Testis (tissue), 3 donors: ENCODE results near the gene GATA6. TPM values are rescaled to one million over a fixed set of nuclear protein-coding genes. Genes with fewer than 3 reads are reported as not detected.

Experiments
- DNase-seq: peaks from one replicate; pipeline ENCODE4 v3.0.0-alpha.2; 2019
- H3K27ac ChIP-seq, 2 donors: fragments of 200-600 bp; sonication (generic); one replicate each; pipeline ENCODE4 v1.5.1; 2019
- H3K27me3 ChIP-seq: fragments of 200-600 bp; sonication (generic); one replicate; pipeline ENCODE4 v1.5.1; 2019
- H3K36me3 ChIP-seq: fragments of 200-600 bp; sonication (generic); one replicate; pipeline ENCODE4 v1.5.1; 2017; ENCODE audit warnings: low read depth; ENCODE audit errors: missing control alignments
- H3K4me1 ChIP-seq: fragments of 200-600 bp; sonication (generic); one replicate; pipeline ENCODE4 v1.5.1; 2019
- H3K4me3 ChIP-seq, 2 donors: fragments of 200-600 bp; sonication (generic); one replicate each; pipeline ENCODE4 v1.5.1; 2017 to 2019
- H3K9me3 ChIP-seq: fragments of 200-600 bp; sonication (generic); one replicate; pipeline ENCODE4 v1.5.1; 2017
- POLR2A ChIP-seq: fragments of 450-650 bp; IDR thresholded peaks from one replicate; pipeline ENCODE4 v1.6.1; 2017; ENCODE audit warnings: antibody characterized with exemption, mild to moderate bottlenecking, moderate library complexity
- WGBS, 2 donors: methylation state at CpG; one replicate each; pipeline ENCODE4 v1.1.5; 2018; 5-methylcytosine and 5-hydroxymethylcytosine counted together
- intact Hi-C: fragments of 100-400 bp; cut with DNase I; formaldehyde crosslinking; loops from one replicate; pipeline ENCODE4 v1.15.1; 2023; ENCODE audit warnings: low total_unique reads
- polyA plus RNA-seq: library from polyadenylated mRNA; stranded (reverse); fragments of 350-450 nt; fragmentation: Illumina TruSeq; extraction: RNeasy Lipid Tissue Mini Kit (QIAGEN cat#74804); gene quantifications from one replicate; pipeline ENCODE4 v1.2.3, GENCODE V29; 2014; ENCODE audit warnings: low read depth, low replicate concordance; ENCODE audit not compliant: insufficient read depth
- total RNA-seq, 2 donors: library from RNA; depleted of rRNA; stranded (reverse); fragments of >200 nt; gene quantifications; one replicate each; pipeline ENCODE4 v1.2.3, GENCODE V29; 2016
- TF ChIP-seq, protein P1 (sequence below), 3 experiments: fragments of 450-650 bp in 2 of 3; fragments of 200-600 bp in 1 of 3; sonication (generic) in 1 of 3; IDR thresholded peaks; one replicate each; pipeline ENCODE4 v1.5.1; 2016 to 2019; ENCODE audit warnings: antibody characterized with exemption in 3 of 3, mild to moderate bottlenecking in 2 of 3, moderate library complexity in 1 of 3

Gene GATA6
- total and polyA plus RNA-seq, 3 donors from 2014 or later: 13.8 to 54.6 (median 50.5) TPM

DNA sequence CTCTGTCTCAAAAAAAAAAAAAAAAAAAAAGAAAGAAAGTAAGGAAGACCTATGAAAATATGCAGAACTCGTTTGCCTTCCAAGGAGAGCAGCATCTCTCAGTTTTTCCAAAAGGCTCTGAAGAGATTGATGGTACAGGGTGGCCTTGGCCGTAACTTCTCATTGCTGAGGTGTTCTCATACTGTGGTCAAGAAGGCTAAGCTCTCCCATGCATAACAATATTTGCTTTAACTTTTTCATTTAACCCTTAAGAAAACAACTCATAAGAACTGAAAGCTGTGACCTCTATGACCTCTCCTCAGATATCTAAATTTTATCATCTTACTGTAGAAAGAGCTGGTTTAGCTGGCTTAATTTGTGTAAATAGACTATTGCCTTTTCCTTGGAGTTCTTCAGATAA is 37.1 kb upstream of the GATA6 start:
- H3K4me3 ChIP-seq: no peak overlapping the region
- no peaks in the 10 kb centered on the region for H3K9me3 ChIP-seq
- intact Hi-C loops: no loop called here
- WGBS, 2 donors: 73 to 80% methylated on average over 2 of the region's 2 CpGs
- H3K27ac ChIP-seq: no peak overlapping the region
- H3K4me1 ChIP-seq: no peaks in the 10 kb centered on the region
- no peaks in the 10 kb centered on the region for H3K27me3 ChIP-seq
- TF ChIP-seq, protein P1, sequence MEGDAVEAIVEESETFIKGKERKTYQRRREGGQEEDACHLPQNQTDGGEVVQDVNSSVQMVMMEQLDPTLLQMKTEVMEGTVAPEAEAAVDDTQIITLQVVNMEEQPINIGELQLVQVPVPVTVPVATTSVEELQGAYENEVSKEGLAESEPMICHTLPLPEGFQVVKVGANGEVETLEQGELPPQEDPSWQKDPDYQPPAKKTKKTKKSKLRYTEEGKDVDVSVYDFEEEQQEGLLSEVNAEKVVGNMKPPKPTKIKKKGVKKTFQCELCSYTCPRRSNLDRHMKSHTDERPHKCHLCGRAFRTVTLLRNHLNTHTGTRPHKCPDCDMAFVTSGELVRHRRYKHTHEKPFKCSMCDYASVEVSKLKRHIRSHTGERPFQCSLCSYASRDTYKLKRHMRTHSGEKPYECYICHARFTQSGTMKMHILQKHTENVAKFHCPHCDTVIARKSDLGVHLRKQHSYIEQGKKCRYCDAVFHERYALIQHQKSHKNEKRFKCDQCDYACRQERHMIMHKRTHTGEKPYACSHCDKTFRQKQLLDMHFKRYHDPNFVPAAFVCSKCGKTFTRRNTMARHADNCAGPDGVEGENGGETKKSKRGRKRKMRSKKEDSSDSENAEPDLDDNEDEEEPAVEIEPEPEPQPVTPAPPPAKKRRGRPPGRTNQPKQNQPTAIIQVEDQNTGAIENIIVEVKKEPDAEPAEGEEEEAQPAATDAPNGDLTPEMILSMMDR (IDR thresholded peaks at IDR 0.05): no peak
- TF ChIP-seq POLR2A: no peak
- DNase-seq: no peak
- H3K36me3 ChIP-seq: no peaks in the 10 kb centered on the region

DNA sequence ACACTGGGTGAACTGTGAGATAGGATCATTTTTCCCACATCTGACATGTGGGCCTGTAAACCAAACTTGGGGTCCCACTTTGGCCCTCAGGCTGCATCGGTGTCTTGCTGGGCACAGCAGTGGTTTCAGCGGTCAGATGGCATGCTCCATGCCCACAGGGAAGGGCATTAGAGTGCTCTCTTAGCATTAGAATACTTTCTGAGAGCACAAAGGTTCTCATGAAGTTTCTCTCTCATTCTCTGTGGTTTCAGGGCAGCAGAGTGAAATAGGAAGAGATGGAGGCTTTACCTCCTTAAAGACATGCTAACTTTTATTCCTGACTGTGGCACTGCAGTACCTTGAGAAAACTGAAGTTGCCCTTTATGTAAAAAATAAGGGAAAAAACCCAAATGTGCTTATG is 36.6 kb upstream of the GATA6 start:
- Histone ChIP-seq H3K27me3 (no peaks in the 10 kb centered on the region), H3K4me1 (no peaks in the 10 kb centered on the region), H3K4me3 (no peak overlapping the region), H3K27ac (no peak overlapping the region), H3K9me3 (no peaks in the 10 kb centered on the region), H3K36me3 (no peaks in the 10 kb centered on the region)
- WGBS, 2 donors: 82 to 88% methylated on average over 2 of the region's 2 CpGs
- no peak for TF ChIP-seq POLR2A
- TF ChIP-seq, protein P1 (IDR thresholded peaks at IDR 0.05): no peak
- DNase-seq: no peak
- intact Hi-C loops: no loop called here

DNA sequence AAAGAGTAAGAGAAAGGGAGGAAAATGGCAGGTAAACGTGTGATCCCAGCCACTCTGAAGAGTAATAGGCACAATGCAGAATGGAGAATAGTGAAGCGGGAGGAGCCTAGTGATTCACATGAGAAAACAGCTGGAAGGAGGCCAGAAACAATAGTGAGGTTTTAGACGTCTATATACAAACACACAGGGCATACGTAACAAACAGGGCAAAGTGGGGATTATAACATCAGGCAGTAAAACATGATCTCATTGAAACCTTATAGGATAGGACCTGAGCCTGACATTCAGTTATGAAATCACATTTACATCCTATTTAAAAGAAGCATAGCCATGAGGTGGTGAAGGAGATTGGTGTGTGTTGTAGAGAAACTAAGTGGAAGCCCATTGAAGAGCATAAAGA is 33.0 kb upstream of the GATA6 start:
- intact Hi-C loops: no loop called here
- Histone ChIP-seq H3K4me3 (no peak overlapping the region), H3K36me3 (no peaks in the 10 kb centered on the region), H3K27me3 (no peaks in the 10 kb centered on the region), H3K4me1 (no peaks in the 10 kb centered on the region), H3K9me3 (no peaks in the 10 kb centered on the region), H3K27ac (no peak overlapping the region)
- no peak for DNase-seq
- 72 to 77% methylated on average over 4 of the region's 4 CpGs for WGBS, 2 donors
- no peak for TF ChIP-seq POLR2A
- TF ChIP-seq, protein P1 (IDR thresholded peaks at IDR 0.05): no peak

- TF ChIP-seq, protein P1 (IDR thresholded peaks at IDR 0.05): no peak
Measured at GRCh38 chr18:22141211-22141610, 28.2 kb upstream of the GATA6 start.

More at GRCh38 chr18:22141211-22141610, 28.2 kb upstream of the GATA6 start:
- Histone ChIP-seq H3K27ac (no peak overlapping the region), H3K4me1 (no peaks in the 10 kb centered on the region), H3K9me3 (no peaks in the 10 kb centered on the region), H3K4me3 (no peak overlapping the region), H3K36me3 (no peaks in the 10 kb centered on the region), H3K27me3 (no peaks in the 10 kb centered on the region)
- 86% methylated on average over 4 of the region's 4 CpGs for WGBS, 2 donors
- no peak for DNase-seq
- intact Hi-C loops: no loop called here
